HEK293T (cell line): ENCODE data around the gene CDCA8.
"Not testable (repeated sequence)": the region's sequence is repeated elsewhere in the genome, so short reads cannot be mapped to it uniquely, and the experiment has no call there.

ENCODE experiments used
- CTCF ChIA-PET: fragments of 350-600 bp; formaldehyde crosslinking; extraction: SDS; loops from one replicate; lab custom pipeline; 2021; ENCODE audit warnings: antibody characterized with exemption, inconsistent platforms; lab: Yijun Ruan, JAX
- POLR2A ChIA-PET: fragments of 350-600 bp; formaldehyde crosslinking; extraction: SDS; loops from one replicate; lab custom pipeline; 2020; ENCODE audit warnings: antibody characterized with exemption, inconsistent platforms; lab: Yijun Ruan, JAX
- DNase-seq: peaks from one replicate; pipeline ENCODE4 v3.0.0; 2012; ENCODE audit warnings: mixed read lengths; ENCODE audit errors: extremely low spot score
- ARNT ChIP-seq: fragments of 450-650 bp; IDR thresholded peaks from 2 replicates; pipeline ENCODE4 v1.6.1; 2017; ENCODE audit warnings: mild to moderate bottlenecking
- BHLHE40 ChIP-seq: fragments of 450-650 bp; IDR thresholded peaks from 2 replicates; pipeline ENCODE4 v1.6.1; 2016; ENCODE audit warnings: mild to moderate bottlenecking, moderate library complexity, borderline replicate concordance
- CTBP1 ChIP-seq: fragments of 450-650 bp; IDR thresholded peaks from 2 replicates; pipeline ENCODE4 v1.6.1; 2016; ENCODE audit warnings: borderline replicate concordance
- ELF4 ChIP-seq: fragments of 450-650 bp; IDR thresholded peaks from 2 replicates; pipeline ENCODE4 v1.6.1; 2017; ENCODE audit warnings: antibody characterized with exemption
- FOXA1 ChIP-seq: fragments of 450-650 bp; IDR thresholded peaks from 2 replicates; pipeline ENCODE4 v1.6.1; 2016; ENCODE audit warnings: mild to moderate bottlenecking
- FOXK2 ChIP-seq: fragments of 450-650 bp; IDR thresholded peaks from 2 replicates; pipeline ENCODE4 v1.6.1; 2016; ENCODE audit warnings: mild to moderate bottlenecking
- FOXM1 ChIP-seq: fragments of 450-650 bp; IDR thresholded peaks from 2 replicates; pipeline ENCODE4 v1.6.1; 2017; ENCODE audit warnings: mild to moderate bottlenecking, borderline replicate concordance
- HDGF ChIP-seq: fragments of 450-650 bp; IDR thresholded peaks from 2 replicates; pipeline ENCODE4 v1.6.1; 2017; ENCODE audit warnings: antibody characterized with exemption, borderline replicate concordance
- L3MBTL2 ChIP-seq: fragments of 450-650 bp; conservative IDR thresholded peaks from 2 replicates; pipeline ENCODE4 v1.6.1; 2016; ENCODE audit warnings: mild to moderate bottlenecking
- LEF1 ChIP-seq: fragments of 450-650 bp; IDR thresholded peaks from 2 replicates; pipeline ENCODE4 v1.6.1; 2017; ENCODE audit warnings: mild to moderate bottlenecking, borderline replicate concordance
- NFRKB ChIP-seq: fragments of 450-650 bp; IDR thresholded peaks from 2 replicates; pipeline ENCODE4 v1.6.1; 2016; ENCODE audit warnings: mild to moderate bottlenecking, moderate library complexity
- SP1 ChIP-seq: fragments of 450-650 bp; IDR thresholded peaks from 2 replicates; pipeline ENCODE4 v1.6.1; 2017
- SUZ12 ChIP-seq: fragments of 450-650 bp; IDR thresholded peaks from 2 replicates; pipeline ENCODE4 v1.6.1; 2016; ENCODE audit warnings: mild to moderate bottlenecking
- TARDBP ChIP-seq: fragments of 450-650 bp; IDR thresholded peaks from 2 replicates; pipeline ENCODE4 v1.6.1; 2016
- ZNF384 ChIP-seq: fragments of 450-650 bp; IDR thresholded peaks from 2 replicates; pipeline ENCODE4 v1.6.1; 2016
- TF ChIP-seq, protein P1 (sequence below): fragments of 450-650 bp; IDR thresholded peaks from 2 replicates; pipeline ENCODE4 v1.6.1; 2016

The CDCA8 gene

DNA sequence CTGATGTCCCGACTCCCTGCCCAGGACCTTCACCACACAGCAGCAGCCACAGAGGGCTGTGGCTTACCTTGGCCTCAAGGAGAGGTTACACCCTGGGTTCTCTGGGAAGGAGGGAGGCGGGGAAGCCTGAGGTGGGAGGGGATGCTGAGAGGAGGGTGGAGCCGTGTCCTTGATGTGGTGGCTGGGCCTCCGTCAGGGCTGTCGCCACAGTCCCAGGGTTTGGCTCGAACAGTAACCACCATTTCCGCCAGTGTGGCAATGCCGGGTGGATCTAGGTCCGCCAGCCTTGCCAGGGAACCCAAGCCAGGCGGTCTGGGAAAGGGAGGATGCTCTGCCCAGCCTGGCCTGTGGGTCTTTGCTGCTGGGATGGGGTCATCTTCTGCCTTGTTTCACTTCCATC lies 18.4 kb upstream of the CDCA8 start:
- TF ChIP-seq TARDBP: no peak
- CTCF ChIA-PET: interaction anchor here (0.5 to 0.9 kb wide), 2 partner anchors 71 to 186 kb away, joined by 3 to 4 read pairs; no protein-coding TSS in a partner anchor
- POLR2A ChIA-PET: interaction anchor here (4.7 kb wide), 1 partner anchor 16 kb away, joined by 19 read pairs; a partner anchor contains a TSS
- DNase-seq: no peak

GRCh38 chr1:37676281-37677142 lies 15.8 kb upstream of the CDCA8 start:
- CTCF ChIA-PET: interaction anchor here (1.0 to 1.3 kb wide), 2 partner anchors 14 to 75 kb away, joined by 3 to 4 read pairs; a partner anchor contains a TSS
- no peak for TF ChIP-seq ARNT
- TF ChIP-seq CTBP1: peak; percentile 61; the same call in 1 of the 2 replicates
- TF ChIP-seq HDGF: no peak
- no peak for TF ChIP-seq ZNF384
- TF ChIP-seq, protein P1, sequence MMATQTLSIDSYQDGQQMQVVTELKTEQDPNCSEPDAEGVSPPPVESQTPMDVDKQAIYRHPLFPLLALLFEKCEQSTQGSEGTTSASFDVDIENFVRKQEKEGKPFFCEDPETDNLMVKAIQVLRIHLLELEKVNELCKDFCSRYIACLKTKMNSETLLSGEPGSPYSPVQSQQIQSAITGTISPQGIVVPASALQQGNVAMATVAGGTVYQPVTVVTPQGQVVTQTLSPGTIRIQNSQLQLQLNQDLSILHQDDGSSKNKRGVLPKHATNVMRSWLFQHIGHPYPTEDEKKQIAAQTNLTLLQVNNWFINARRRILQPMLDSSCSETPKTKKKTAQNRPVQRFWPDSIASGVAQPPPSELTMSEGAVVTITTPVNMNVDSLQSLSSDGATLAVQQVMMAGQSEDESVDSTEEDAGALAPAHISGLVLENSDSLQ: peak; percentile 78
- no peak for DNase-seq
- POLR2A ChIA-PET: interaction anchor here (4.7 kb wide), 1 partner anchor 14 kb away, joined by 19 read pairs; a partner anchor contains a TSS

- ChIA-PET POLR2A (interaction anchor here (4.7 kb wide), 1 partner anchor 13 kb away, joined by 19 read pairs; a partner anchor contains a TSS), CTCF (interaction anchor here (1.0 to 1.3 kb wide), 3 partner anchors 13 to 76 kb away, joined by 3 to 4 read pairs (median 3); a partner anchor contains a TSS)
- TF ChIP-seq LEF1 (no peak), HDGF (no peak), L3MBTL2 (no peak), SP1 (no peak), ELF4 (no peak), SUZ12 (no peak), TARDBP (no peak), ZNF384 (no peak), NFRKB (no peak), FOXM1 (no peak), ARNT (no peak), CTBP1 (no peak), FOXK2 (no peak), FOXA1 (no peak)
- TF ChIP-seq, protein P1: no peak
- no peak for DNase-seq
Measured at GRCh38 chr1:37677143-37677439, 15.2 kb upstream of the CDCA8 start.

DNA sequence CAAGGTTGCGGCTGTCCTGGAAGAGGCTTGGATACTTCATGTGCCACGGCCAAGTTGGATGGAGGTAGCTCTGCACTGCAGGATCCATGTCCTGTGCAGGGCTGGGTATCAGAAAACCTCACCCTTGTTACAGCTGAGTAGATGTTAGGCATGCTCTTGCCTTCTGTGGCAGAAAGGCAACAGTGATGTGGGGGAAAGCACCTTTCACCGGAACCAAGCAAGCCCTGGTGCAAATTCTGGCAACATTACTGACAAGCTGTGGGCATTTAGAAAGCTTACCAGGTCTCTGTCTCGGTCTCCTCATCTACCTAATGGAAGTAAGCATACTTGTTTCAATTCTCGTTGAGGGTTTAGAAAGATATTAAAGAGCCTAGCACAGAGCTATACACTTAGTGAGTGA lies 14.5 kb upstream of the CDCA8 start:
- ChIA-PET CTCF (interaction anchor here (1.0 kb wide), 1 partner anchor 75 kb away, joined by 3 read pairs; no protein-coding TSS in a partner anchor), POLR2A (interaction anchor here (4.7 kb wide), 1 partner anchor 13 kb away, joined by 19 read pairs; a partner anchor contains a TSS)
- TF ChIP-seq CTBP1 (no peak), ZNF384 (no peak), NFRKB (no peak), TARDBP (no peak), FOXM1 (no peak), L3MBTL2 (no peak), SUZ12 (no peak), ELF4 (no peak)
- DNase-seq: no peak

DNA sequence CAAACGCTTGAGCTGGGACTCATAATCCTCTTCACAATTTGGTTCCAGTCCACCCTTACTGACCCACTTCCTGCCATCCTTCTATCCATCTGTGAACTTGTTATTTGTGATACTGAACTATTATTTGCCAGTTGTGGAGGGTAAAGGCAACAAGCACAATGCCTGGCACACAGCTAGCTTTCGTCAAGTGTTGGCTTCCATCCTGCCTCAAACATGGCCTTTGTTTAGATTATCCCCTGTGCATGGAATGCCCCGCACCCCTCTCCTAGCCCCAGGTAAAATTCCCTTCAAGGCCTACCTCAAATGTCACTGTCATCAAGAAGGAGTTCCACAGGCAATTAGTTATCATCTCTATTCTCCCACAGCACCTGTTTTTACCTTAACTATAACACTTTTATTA lies 11.4 kb upstream of the CDCA8 start:
- no peak for TF ChIP-seq L3MBTL2
- no peak for TF ChIP-seq ARNT
- no peak for TF ChIP-seq FOXA1
- no peak for TF ChIP-seq FOXK2
- TF ChIP-seq ELF4: no peak
- TF ChIP-seq CTBP1: no peak
- no peak for TF ChIP-seq FOXM1
- TF ChIP-seq ZNF384: no peak
- no peak for TF ChIP-seq SUZ12
- TF ChIP-seq TARDBP: no peak
- TF ChIP-seq BHLHE40: no peak
- TF ChIP-seq NFRKB: no peak
- TF ChIP-seq HDGF: no peak
- no peak for TF ChIP-seq SP1
- no peak for TF ChIP-seq LEF1
- TF ChIP-seq, protein P1: no peak
- CTCF ChIA-PET: interaction anchor here (1.0 to 5.2 kb wide), 4 partner anchors 46 to 99 kb away, joined by 3 to 57 read pairs (median 4); partner anchors contain the start of gene RSPO1
- POLR2A ChIA-PET: interaction anchor here (2.8 kb wide), 1 partner anchor 10 kb away, joined by 14 read pairs; the partner anchor contains the start of gene CDCA8
- DNase-seq: no peak

- POLR2A ChIA-PET: interaction anchor here (2.8 kb wide), 1 partner anchor 9 kb away, joined by 14 read pairs; the partner anchor contains the start of gene CDCA8
- TF ChIP-seq FOXA1: no peak
- peak; percentile 66 for DNase-seq
- CTCF ChIA-PET: interaction anchor here (0.7 to 5.2 kb wide), 8 partner anchors 8 to 209 kb away, joined by 3 to 57 read pairs (median 4); partner anchors contain the start of genes CDCA8 and RSPO1
Measured at GRCh38 chr1:37682334-37682987, 9.9 kb upstream of the CDCA8 start.

DNA sequence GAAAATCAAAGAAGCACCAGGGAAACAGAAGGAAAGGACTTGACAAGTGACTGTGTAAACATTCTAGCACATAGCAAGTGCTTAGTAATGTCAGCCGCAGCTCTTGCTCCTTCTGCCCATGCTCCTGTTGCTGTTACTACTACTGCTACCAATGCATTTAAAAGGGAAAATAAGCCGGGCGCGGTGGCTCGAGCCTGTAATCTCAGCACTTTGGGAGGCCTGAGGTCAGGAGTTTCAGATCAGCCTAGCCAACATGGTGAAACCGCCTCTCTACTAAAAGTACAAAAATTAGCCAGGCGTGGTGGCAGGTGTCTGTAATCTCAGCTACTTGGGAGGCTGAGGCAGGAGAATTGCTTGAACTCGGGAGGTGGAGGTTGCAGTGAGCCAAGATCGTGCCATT lies 8.1 kb upstream of the CDCA8 start:
- CTCF ChIA-PET: interaction anchor here (1.3 to 5.2 kb wide), 2 partner anchors 80 to 176 kb away, joined by 3 to 57 read pairs; no protein-coding TSS in a partner anchor
- not testable (repeated sequence) for DNase-seq
- POLR2A ChIA-PET: interaction anchor here (1.5 kb wide), 1 partner anchor 82 kb away, joined by 4 read pairs; no protein-coding TSS in a partner anchor
